ENCODE data around the gene MN1. TPM values are rescaled to one million over a fixed set of nuclear protein-coding genes. Genes with fewer than 3 reads are reported as not detected.

Gene MN1
- total RNA-seq, 4 donors from 2014 or later: 2.0 to 9.7 (median 8.2) TPM

DNA sequence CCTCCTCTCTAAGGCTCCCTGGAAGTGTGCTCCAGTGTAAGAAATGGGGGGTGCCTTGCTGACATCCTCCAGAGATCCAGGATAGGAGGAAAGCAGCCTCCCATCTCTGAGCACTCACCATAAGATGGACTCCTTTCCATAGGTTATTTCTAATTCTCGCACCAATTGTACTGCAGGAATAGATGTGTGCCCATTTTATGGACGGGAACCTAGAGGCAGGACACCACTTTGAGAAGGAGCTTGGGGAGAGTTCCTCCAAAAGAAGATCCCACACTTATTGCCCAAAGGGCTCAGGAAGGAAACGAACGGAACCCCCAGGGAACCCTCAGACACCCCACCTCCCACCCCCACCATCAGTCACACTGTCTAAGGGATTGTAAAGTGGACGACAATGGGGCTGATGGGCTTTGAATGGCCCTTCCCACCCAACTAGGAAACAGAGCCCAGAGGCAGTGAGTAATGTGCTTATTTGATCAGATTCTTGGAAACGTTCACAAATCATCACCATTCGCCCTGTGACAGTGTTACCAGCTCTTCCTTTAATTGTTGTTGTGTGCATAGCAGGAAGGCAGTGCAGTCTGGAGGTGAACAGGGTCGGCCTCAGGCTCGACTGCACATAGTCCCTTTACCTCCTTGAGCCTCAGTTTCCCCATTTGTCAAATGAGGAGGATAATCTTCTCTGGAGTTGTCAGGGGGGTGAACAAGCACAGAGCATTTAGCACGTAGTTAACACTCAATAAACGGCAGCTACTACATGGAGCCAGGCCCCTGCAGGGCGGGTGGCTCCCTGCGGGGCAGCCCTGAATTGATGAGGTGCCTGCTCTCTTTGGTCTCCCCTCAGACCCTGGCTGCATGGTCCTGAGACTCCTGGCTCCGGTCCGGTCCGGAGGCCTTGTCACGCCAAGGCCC, 8.4 kb upstream of the MN1 start:
- Histone ChIP-seq H3K27ac (peak overlapping the region; percentile 69), H3K9me3 (no peaks in the 10 kb centered on the region), H3K4me1 (peaks cover 0 to 11% of the 10 kb centered on the region in 2 donors), H3K27me3 (no peaks in the 10 kb centered on the region), H3K4me3 (no peak overlapping the region), H3K36me3 (no peaks in the 10 kb centered on the region)
- TF ChIP-seq, protein P1, sequence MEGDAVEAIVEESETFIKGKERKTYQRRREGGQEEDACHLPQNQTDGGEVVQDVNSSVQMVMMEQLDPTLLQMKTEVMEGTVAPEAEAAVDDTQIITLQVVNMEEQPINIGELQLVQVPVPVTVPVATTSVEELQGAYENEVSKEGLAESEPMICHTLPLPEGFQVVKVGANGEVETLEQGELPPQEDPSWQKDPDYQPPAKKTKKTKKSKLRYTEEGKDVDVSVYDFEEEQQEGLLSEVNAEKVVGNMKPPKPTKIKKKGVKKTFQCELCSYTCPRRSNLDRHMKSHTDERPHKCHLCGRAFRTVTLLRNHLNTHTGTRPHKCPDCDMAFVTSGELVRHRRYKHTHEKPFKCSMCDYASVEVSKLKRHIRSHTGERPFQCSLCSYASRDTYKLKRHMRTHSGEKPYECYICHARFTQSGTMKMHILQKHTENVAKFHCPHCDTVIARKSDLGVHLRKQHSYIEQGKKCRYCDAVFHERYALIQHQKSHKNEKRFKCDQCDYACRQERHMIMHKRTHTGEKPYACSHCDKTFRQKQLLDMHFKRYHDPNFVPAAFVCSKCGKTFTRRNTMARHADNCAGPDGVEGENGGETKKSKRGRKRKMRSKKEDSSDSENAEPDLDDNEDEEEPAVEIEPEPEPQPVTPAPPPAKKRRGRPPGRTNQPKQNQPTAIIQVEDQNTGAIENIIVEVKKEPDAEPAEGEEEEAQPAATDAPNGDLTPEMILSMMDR (IDR thresholded peaks at IDR 0.05): no peak
- TF ChIP-seq POLR2A (IDR thresholded peaks at IDR 0.05): no peak
- intact Hi-C loops (cut with DNase I; ENCODE audit: low total_unique reads): no loop called here
- DNase-seq: peak in 1 of 2 donors; percentile 15

DNA sequence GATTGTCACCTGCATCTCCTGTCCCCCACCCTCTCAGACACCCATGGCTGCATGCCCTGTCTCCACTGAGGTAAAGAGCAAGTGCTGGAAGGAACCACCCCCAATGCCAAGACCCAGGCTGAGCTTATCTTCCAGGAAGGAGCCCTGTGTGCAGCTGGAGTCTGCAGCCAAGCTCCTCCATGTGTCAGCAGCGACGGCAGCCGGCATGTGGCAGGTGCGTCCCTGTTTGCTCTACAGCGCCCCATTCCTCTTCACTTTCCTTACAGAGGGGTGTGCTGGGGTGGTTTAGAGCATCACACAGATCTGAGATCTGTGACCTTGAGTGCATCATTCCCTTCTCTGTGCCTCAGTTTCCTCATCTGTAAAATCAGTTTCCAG, 7.7 kb upstream of the MN1 start:
- Histone ChIP-seq H3K4me1 (peaks cover 0 to 11% of the 10 kb centered on the region in 2 donors), H3K4me3 (no peak overlapping the region), H3K9me3 (no peaks in the 10 kb centered on the region), H3K27me3 (no peaks in the 10 kb centered on the region), H3K36me3 (no peaks in the 10 kb centered on the region), H3K27ac (no peak overlapping the region)
- intact Hi-C loops (cut with DNase I; ENCODE audit: low total_unique reads): no loop called here
- DNase-seq: peak in 1 of 2 donors; percentile 15
- TF ChIP-seq, protein P1 (IDR thresholded peaks at IDR 0.05): no peak
- TF ChIP-seq POLR2A (IDR thresholded peaks at IDR 0.05): no peak

DNA sequence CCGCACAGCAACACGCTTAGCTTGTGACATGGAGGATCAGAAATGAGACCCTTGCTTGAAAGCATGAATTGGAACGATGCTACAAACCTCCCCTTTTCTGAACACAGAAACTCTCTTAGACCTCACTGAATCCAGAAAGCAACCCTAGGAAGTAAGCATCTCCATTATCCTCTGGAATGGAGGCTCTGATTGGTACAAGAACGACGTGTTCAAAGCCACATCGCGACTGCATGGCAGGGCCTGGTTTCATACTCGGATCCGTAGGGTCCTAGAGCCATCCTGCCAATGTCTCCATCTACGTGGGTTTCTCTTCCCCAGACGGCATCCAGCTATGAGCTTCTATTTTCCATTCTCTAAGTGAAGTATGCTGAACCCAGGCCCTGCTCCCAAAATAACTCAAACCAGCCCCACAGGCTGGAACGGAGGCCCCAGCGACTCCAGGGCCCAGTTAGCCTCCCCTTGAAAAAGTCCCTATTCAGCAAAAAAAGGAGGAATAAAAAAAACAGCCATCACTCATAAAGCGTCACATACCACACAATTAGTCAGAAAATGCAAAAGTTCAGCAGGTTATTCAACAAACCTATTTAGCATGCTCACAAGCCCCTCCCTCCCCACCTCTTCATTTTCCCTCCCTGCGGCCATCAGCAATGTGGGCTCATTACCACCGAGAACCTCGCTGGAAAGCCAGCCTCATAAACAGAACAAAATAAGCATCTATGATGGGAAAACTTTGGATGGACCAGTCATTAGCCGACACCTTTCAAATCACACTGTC, 7.1 kb upstream of the MN1 start:
- Histone ChIP-seq H3K9me3 (no peaks in the 10 kb centered on the region), H3K27me3 (no peaks in the 10 kb centered on the region), H3K27ac (no peak overlapping the region), H3K4me1 (peaks cover 0 to 11% of the 10 kb centered on the region in 2 donors), H3K4me3 (no peak overlapping the region), H3K36me3 (no peaks in the 10 kb centered on the region)
- peak in 1 of 2 donors; percentile 8 for DNase-seq
- TF ChIP-seq, protein P1 (IDR thresholded peaks at IDR 0.05): no peak
- no peak for TF ChIP-seq POLR2A (IDR thresholded peaks at IDR 0.05)
- intact Hi-C loops (cut with DNase I; ENCODE audit: low total_unique reads): no loop called here

DNA sequence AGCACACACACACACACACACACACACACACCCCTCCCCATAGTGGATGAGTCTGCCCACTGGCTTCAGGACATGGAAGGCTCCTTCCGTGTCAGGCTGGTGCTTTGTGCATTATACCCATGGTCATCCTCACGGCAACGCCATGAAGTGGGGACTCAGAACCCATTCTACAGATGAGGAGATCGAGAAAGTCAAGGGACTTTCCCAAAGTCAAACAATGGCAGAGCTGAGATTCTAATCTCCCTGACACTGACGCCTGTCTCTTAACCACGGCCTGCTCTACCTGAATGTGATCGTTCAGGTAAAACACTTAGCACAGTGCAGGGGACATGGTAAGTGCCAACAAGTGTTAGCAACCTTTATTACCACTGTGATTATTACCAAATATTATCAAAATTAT, 4.3 kb upstream of the MN1 start:
- H3K36me3 ChIP-seq: no peaks in the 10 kb centered on the region
- H3K27ac ChIP-seq: no peak overlapping the region
- H3K27me3 ChIP-seq: peaks cover 0 to 5% of the 10 kb centered on the region in 2 donors
- intact Hi-C loops (cut with DNase I; ENCODE audit: low total_unique reads): no loop called here
- peaks cover 0 to 9% of the 10 kb centered on the region in 2 donors for H3K4me1 ChIP-seq
- H3K9me3 ChIP-seq: no peaks in the 10 kb centered on the region
- peak in 1 of 2 donors; percentile 7 for DNase-seq
- no peak overlapping the region for H3K4me3 ChIP-seq
- no peak for TF ChIP-seq POLR2A (IDR thresholded peaks at IDR 0.05)
- TF ChIP-seq, protein P1 (IDR thresholded peaks at IDR 0.05): no peak

Measured in uterus (tissue), 4 donors.